Suprapubic skin (tissue), 4 donors: ENCODE measurements around the gene CASP9. TPM values are rescaled to one million over a fixed set of nuclear protein-coding genes. Genes with fewer than 3 reads are reported as not detected.

Experiments used
- DNase-seq, 2 donors: peaks; one replicate each; pipeline ENCODE4 v3.0.0-alpha.2; 2019; ENCODE audit warnings: low spot score in 2 of 2
- H3K27ac ChIP-seq: fragments of 200-600 bp; sonication (generic); one replicate; pipeline ENCODE4 v1.5.1; 2019
- H3K27me3 ChIP-seq: fragments of 200-600 bp; sonication (generic); one replicate; pipeline ENCODE4 v1.5.1; 2019
- H3K36me3 ChIP-seq: fragments of 200-600 bp; sonication (generic); one replicate; pipeline ENCODE4 v1.5.1; 2019
- H3K4me1 ChIP-seq: fragments of 200-600 bp; sonication (generic); one replicate; pipeline ENCODE4 v1.5.1; 2019
- H3K4me3 ChIP-seq: fragments of 200-600 bp; sonication (generic); one replicate; pipeline ENCODE4 v1.5.1; 2019; ENCODE audit warnings: mild to moderate bottlenecking
- H3K9me3 ChIP-seq: fragments of 200-600 bp; sonication (generic); one replicate; pipeline ENCODE4 v1.5.1; 2019
- CTCF ChIP-seq, 2 donors: fragments of 200-600 bp in 1 of 2; fragments of 450-650 bp in 1 of 2; sonication (generic) in 1 of 2; IDR thresholded peaks; one replicate each; pipeline ENCODE4 v1.5.1; 2016 to 2019; ENCODE audit warnings: antibody characterized with exemption in 2 of 2, mild to moderate bottlenecking in 1 of 2, moderate library complexity in 1 of 2
- EP300 ChIP-seq: sonication (generic); formaldehyde crosslinking; IDR thresholded peaks from one replicate; pipeline ENCODE4 v1.6.1; 2017; ENCODE audit warnings: antibody characterized with exemption
- POLR2A ChIP-seq, 2 donors: fragments of 450-650 bp; IDR thresholded peaks; one replicate each; pipeline ENCODE4 v1.6.1; 2017; ENCODE audit warnings: antibody characterized with exemption in 2 of 2, mild to moderate bottlenecking in 2 of 2, moderate library complexity in 2 of 2
- POLR2AphosphoS5 ChIP-seq, 3 donors: sonication (generic); formaldehyde crosslinking; IDR thresholded peaks; one replicate each; pipeline ENCODE4 v1.6.1; 2017; ENCODE audit warnings: antibody characterized with exemption in 3 of 3
- WGBS: methylation state at CpG from one replicate; pipeline ENCODE4 v1.1.5; 2018; 5-methylcytosine and 5-hydroxymethylcytosine counted together
- total RNA-seq, 4 donors: library from RNA; depleted of rRNA; stranded (reverse); fragments of >200 nt; gene quantifications; one replicate each; pipeline ENCODE4 v1.1.0, GENCODE V29; 2016

The CASP9 gene
- total RNA-seq, 4 donors from 2014 or later, result 7.0 to 12.6 (median 9.7) TPM

- Histone ChIP-seq H3K4me3 (no peak overlapping the region), H3K27ac (peak overlapping the region; percentile 45), H3K36me3 (peaks cover 54% of the 10 kb centered on the region), H3K27me3 (no peaks in the 10 kb centered on the region), H3K9me3 (no peaks in the 10 kb centered on the region), H3K4me1 (no peaks in the 10 kb centered on the region)
- TF ChIP-seq POLR2A (IDR thresholded peaks at IDR 0.05), result no peak
- DNase-seq, result peak in 1 of 2 donors; percentile 13
- WGBS, result 86% methylated on average over 12 of the region's 12 CpGs
Observed at GRCh38 chr1:15559189-15559810, 35.3 kb upstream of the CASP9 start.

GRCh38 chr1:15558516-15558915, 34.5 kb upstream of the CASP9 start:
- TF ChIP-seq CTCF (IDR thresholded peaks at IDR 0.05) (no peak), POLR2A (IDR thresholded peaks at IDR 0.05) (no peak), POLR2AphosphoS5 (IDR thresholded peaks at IDR 0.05) (no peak), EP300 (no peak)
- peaks cover 47% of the 10 kb centered on the region for H3K36me3 ChIP-seq
- H3K4me3 ChIP-seq, result no peak overlapping the region
- H3K27me3 ChIP-seq, result no peaks in the 10 kb centered on the region
- no peaks in the 10 kb centered on the region for H3K4me1 ChIP-seq
- H3K27ac ChIP-seq, result no peak overlapping the region
- WGBS, result 84% methylated on average over 4 of the region's 4 CpGs
- H3K9me3 ChIP-seq, result no peaks in the 10 kb centered on the region
- DNase-seq, result no peak

- no peak for DNase-seq
- Histone ChIP-seq H3K36me3 (peaks cover 41% of the 10 kb centered on the region), H3K4me1 (no peaks in the 10 kb centered on the region), H3K9me3 (no peaks in the 10 kb centered on the region), H3K27me3 (no peaks in the 10 kb centered on the region), H3K4me3 (no peak overlapping the region), H3K27ac (no peak overlapping the region)
- 87% methylated on average over 2 of the region's 2 CpGs for WGBS
- TF ChIP-seq EP300 (no peak), POLR2AphosphoS5 (IDR thresholded peaks at IDR 0.05) (no peak), CTCF (IDR thresholded peaks at IDR 0.05) (no peak), POLR2A (IDR thresholded peaks at IDR 0.05) (no peak)
Observed at GRCh38 chr1:15557594-15557993, 33.6 kb upstream of the CASP9 start.

- H3K4me3 ChIP-seq, result no peak overlapping the region
- 91% methylated on average over 2 of the region's 2 CpGs for WGBS
- peaks cover 35% of the 10 kb centered on the region for H3K36me3 ChIP-seq
- H3K27ac ChIP-seq, result no peak overlapping the region
- no peaks in the 10 kb centered on the region for H3K4me1 ChIP-seq
- DNase-seq, result no peak
- no peak for TF ChIP-seq CTCF (IDR thresholded peaks at IDR 0.05)
- no peak for TF ChIP-seq EP300
- no peak for TF ChIP-seq POLR2AphosphoS5 (IDR thresholded peaks at IDR 0.05)
- TF ChIP-seq POLR2A (IDR thresholded peaks at IDR 0.05), result no peak
- no peaks in the 10 kb centered on the region for H3K27me3 ChIP-seq
- no peaks in the 10 kb centered on the region for H3K9me3 ChIP-seq
Observed at GRCh38 chr1:15557008-15557407, 33.0 kb upstream of the CASP9 start.

- TF ChIP-seq CTCF (IDR thresholded peaks at IDR 0.05) (no peak), POLR2AphosphoS5 (IDR thresholded peaks at IDR 0.05) (no peak), POLR2A (IDR thresholded peaks at IDR 0.05) (no peak), EP300 (no peak)
- DNase-seq, result no peak
- Histone ChIP-seq H3K4me3 (no peak overlapping the region), H3K36me3 (peaks cover 56% of the 10 kb centered on the region), H3K9me3 (no peaks in the 10 kb centered on the region), H3K27ac (no peak overlapping the region), H3K27me3 (no peaks in the 10 kb centered on the region), H3K4me1 (no peaks in the 10 kb centered on the region)
- WGBS, result 75% methylated on average over 6 of the region's 6 CpGs
Observed at GRCh38 chr1:15550573-15550972, 26.6 kb upstream of the CASP9 start.

- Histone ChIP-seq H3K27ac (no peak overlapping the region), H3K9me3 (no peaks in the 10 kb centered on the region), H3K4me3 (no peak overlapping the region), H3K27me3 (no peaks in the 10 kb centered on the region), H3K36me3 (peaks cover 85% of the 10 kb centered on the region), H3K4me1 (no peaks in the 10 kb centered on the region)
- TF ChIP-seq EP300, result no peak
- no peak for TF ChIP-seq POLR2AphosphoS5 (IDR thresholded peaks at IDR 0.05)
- no peak for TF ChIP-seq CTCF (IDR thresholded peaks at IDR 0.05)
- TF ChIP-seq POLR2A (IDR thresholded peaks at IDR 0.05), result no peak
- DNase-seq, result no peak
- WGBS, result 85% methylated on average over 2 of the region's 2 CpGs
Observed at GRCh38 chr1:15546641-15547040, 22.6 kb upstream of the CASP9 start.
